ENCODE measurements around the gene RMI2. TPM values are rescaled to one million over a fixed set of nuclear protein-coding genes. Genes with fewer than 3 reads are reported as not detected.
A peak's percentile ranks its signal among the peaks of the same experiment; 100 is the strongest.

RMI2 gene
- total RNA-seq, 4 donors from 2014 or later = 2.3 to 6.6 (median 3.5) TPM

DNA sequence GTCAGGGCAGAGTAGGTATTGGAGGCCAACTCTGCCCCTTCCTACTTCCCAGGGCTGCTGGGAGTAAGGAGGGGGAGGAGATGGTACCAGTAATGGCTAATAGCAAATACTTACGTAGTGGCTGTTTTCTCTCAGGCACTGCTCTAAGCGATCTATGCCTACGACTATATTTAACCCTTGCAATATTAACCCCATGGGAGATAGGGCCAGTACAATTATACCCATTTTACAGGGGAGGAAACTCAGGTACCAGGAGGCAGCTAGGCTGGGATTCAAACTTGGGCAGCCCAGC lies 50.6 kb downstream of the RMI2 start:
- Histone ChIP-seq H3K4me3 (no peak overlapping the region), H3K27ac (no peak overlapping the region), H3K9me3 (no peaks in the 10 kb centered on the region), H3K36me3 (no peaks in the 10 kb centered on the region), H3K4me1 (no peaks in the 10 kb centered on the region), H3K27me3 (no peaks in the 10 kb centered on the region)
- no peak for DNase-seq
- TF ChIP-seq, protein P1, sequence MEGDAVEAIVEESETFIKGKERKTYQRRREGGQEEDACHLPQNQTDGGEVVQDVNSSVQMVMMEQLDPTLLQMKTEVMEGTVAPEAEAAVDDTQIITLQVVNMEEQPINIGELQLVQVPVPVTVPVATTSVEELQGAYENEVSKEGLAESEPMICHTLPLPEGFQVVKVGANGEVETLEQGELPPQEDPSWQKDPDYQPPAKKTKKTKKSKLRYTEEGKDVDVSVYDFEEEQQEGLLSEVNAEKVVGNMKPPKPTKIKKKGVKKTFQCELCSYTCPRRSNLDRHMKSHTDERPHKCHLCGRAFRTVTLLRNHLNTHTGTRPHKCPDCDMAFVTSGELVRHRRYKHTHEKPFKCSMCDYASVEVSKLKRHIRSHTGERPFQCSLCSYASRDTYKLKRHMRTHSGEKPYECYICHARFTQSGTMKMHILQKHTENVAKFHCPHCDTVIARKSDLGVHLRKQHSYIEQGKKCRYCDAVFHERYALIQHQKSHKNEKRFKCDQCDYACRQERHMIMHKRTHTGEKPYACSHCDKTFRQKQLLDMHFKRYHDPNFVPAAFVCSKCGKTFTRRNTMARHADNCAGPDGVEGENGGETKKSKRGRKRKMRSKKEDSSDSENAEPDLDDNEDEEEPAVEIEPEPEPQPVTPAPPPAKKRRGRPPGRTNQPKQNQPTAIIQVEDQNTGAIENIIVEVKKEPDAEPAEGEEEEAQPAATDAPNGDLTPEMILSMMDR (IDR thresholded peaks at IDR 0.05) = no peak
- no peak for TF ChIP-seq POLR2A (IDR thresholded peaks at IDR 0.05)

DNA sequence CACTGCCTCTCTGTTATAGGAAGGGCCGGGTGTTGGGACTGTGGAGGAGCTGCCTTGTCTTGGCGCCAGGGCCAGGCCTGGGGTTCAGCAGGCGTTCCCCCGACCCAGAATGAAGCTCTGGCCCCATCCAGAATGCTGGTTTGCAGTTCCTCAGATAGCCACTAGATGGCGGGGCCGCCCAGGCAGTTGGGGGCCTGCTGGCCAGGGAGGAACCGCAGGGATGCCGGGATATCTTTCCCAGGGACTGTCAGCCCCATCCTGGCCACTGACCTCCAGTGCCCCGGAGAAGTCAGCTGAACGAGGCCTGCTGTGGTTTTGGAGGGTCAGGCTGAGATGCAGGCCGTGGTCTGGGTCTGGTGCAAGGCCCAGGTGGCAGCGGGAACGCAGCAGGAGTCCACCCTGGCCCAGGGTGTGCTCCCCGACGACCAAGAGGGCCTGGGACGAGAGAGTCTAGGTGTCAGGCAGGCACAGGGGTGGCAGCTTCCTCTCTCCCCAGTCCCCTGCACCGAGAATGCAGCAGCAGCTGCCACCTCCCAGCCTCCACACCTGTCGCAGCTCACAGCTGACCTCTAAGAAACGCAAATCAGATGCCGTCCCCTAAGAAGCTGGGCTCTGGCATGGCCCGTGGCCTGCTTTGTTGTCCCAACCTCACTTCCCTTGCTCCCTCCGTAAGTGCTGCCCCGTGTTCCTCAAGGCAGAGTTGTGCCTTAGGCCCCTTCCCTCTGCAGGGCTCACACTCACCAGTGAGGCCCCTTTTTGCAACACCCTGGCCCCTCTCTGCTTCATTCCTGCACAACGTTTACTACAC lies 51.2 kb downstream of the RMI2 start:
- peak; percentile 44 to 82 (median 73) for DNase-seq
- no peaks in the 10 kb centered on the region for H3K9me3 ChIP-seq
- no peak overlapping the region for H3K27ac ChIP-seq
- H3K4me1 ChIP-seq = no peaks in the 10 kb centered on the region
- no peak overlapping the region for H3K4me3 ChIP-seq
- H3K27me3 ChIP-seq = no peaks in the 10 kb centered on the region
- TF ChIP-seq, protein P1 (IDR thresholded peaks at IDR 0.05) = peak; percentile 91 to 99 (median 93)
- TF ChIP-seq POLR2A (IDR thresholded peaks at IDR 0.05) = no peak
- H3K36me3 ChIP-seq = no peaks in the 10 kb centered on the region

- H3K4me3 ChIP-seq = no peak overlapping the region
- TF ChIP-seq, protein P1 (IDR thresholded peaks at IDR 0.05) = no peak
- no peak for TF ChIP-seq POLR2A (IDR thresholded peaks at IDR 0.05)
- no peaks in the 10 kb centered on the region for H3K36me3 ChIP-seq
- H3K27me3 ChIP-seq = no peaks in the 10 kb centered on the region
- H3K9me3 ChIP-seq = no peaks in the 10 kb centered on the region
- DNase-seq = no peak
- no peaks in the 10 kb centered on the region for H3K4me1 ChIP-seq
- H3K27ac ChIP-seq = no peak overlapping the region
Measured at GRCh38 chr16:11398136-11398535, 52.9 kb downstream of the RMI2 start.

- no peak overlapping the region for H3K4me3 ChIP-seq
- no peaks in the 10 kb centered on the region for H3K9me3 ChIP-seq
- H3K27me3 ChIP-seq = no peaks in the 10 kb centered on the region
- H3K27ac ChIP-seq = no peak overlapping the region
- no peaks in the 10 kb centered on the region for H3K4me1 ChIP-seq
- no peaks in the 10 kb centered on the region for H3K36me3 ChIP-seq
- TF ChIP-seq, protein P1 (IDR thresholded peaks at IDR 0.05) = no peak
- TF ChIP-seq POLR2A (IDR thresholded peaks at IDR 0.05) = no peak
- no peak for DNase-seq
Measured at GRCh38 chr16:11398851-11399250, 53.6 kb downstream of the RMI2 start.

GRCh38 chr16:11399261-11399831 lies 54.1 kb downstream of the RMI2 start:
- Histone ChIP-seq H3K4me3 (no peak overlapping the region), H3K4me1 (no peaks in the 10 kb centered on the region), H3K9me3 (no peaks in the 10 kb centered on the region), H3K27ac (no peak overlapping the region), H3K36me3 (no peaks in the 10 kb centered on the region), H3K27me3 (no peaks in the 10 kb centered on the region)
- TF ChIP-seq POLR2A (IDR thresholded peaks at IDR 0.05) = no peak
- no peak for DNase-seq

DNA sequence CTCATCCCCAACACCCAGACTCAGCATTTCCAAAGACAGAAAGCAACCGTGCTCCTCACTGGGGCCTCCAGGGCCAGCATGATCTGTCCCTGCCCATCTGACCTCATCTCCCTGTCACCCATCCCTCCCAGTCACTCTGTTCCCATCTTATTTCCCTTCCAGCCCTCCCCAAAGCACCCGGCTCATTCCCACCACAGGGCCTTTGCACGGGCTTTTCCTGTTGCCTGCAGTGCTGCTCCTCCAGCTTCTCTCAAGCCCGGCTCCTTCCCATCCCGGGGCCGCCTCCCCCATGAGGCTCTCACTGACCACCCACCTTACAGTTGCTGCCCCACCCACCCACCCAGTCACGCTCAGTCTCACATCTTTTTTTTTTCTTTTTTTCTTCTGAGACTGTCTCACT lies 54.8 kb downstream of the RMI2 start:
- Histone ChIP-seq H3K4me1 (no peaks in the 10 kb centered on the region), H3K9me3 (no peaks in the 10 kb centered on the region), H3K36me3 (no peaks in the 10 kb centered on the region), H3K27ac (no peak overlapping the region), H3K27me3 (no peaks in the 10 kb centered on the region), H3K4me3 (no peak overlapping the region)
- DNase-seq = no peak
- TF ChIP-seq POLR2A (IDR thresholded peaks at IDR 0.05) = no peak
- TF ChIP-seq, protein P1 (IDR thresholded peaks at IDR 0.05) = no peak
